HFFc6 (cell line): ENCODE results near the gene ARMC10. TPM values are rescaled to one million over a fixed set of nuclear protein-coding genes. Genes with fewer than 3 reads are reported as not detected.
A peak's percentile ranks its signal among the peaks of the same experiment; 100 is the strongest.
"Not testable (repeated sequence)": the region's sequence is repeated elsewhere in the genome, so short reads cannot be mapped to it uniquely, and the experiment has no call there.

Experiments used
- DNase-seq: peaks from one replicate; pipeline ENCODE4 v3.0.0-alpha.2; 2018
- H3K27ac Mint-ChIP-seq: 2 replicates; pipeline ENCODE4 v1.8.0; 2020; ENCODE audit warnings: mild to moderate bottlenecking, mixed read lengths
- H3K27me3 Mint-ChIP-seq: 2 replicates; pipeline ENCODE4 v1.8.0; 2021; ENCODE audit warnings: mild to moderate bottlenecking, moderate library complexity, mixed read lengths; ENCODE audit not compliant: insufficient read depth
- H3K36me3 Mint-ChIP-seq: 2 replicates; pipeline ENCODE4 v1.8.0; 2021; ENCODE audit warnings: low read depth, mixed read lengths
- H3K4me1 Mint-ChIP-seq: 2 replicates; pipeline ENCODE4 v1.8.0; 2020; ENCODE audit warnings: low read depth, mixed read lengths
- H3K4me3 Mint-ChIP-seq: 2 replicates; pipeline ENCODE4 v1.8.0; 2020; ENCODE audit warnings: mild to moderate bottlenecking, moderate library complexity, mixed read lengths
- H3K9me3 Mint-ChIP-seq: 2 replicates; pipeline ENCODE4 v1.8.0; 2020; ENCODE audit warnings: mild to moderate bottlenecking, mixed read lengths
- total RNA-seq, 6 experiments: library from RNA; stranded (reverse); fragmentation: NEBNext Ultra II Directional; extraction: Animal tissue kit (Norgen Biotek cat#: 25700); gene quantifications; 2 replicates in 1 of 6; 3 replicates in 5 of 6; pipeline ENCODE4 v1.2.3, GENCODE V29; 2021
- TF ChIP-seq, protein P1 (sequence below): fragments of 200-600 bp; sonication (generic); IDR thresholded peaks from 2 replicates; pipeline ENCODE4 v1.5.0; 2021; ENCODE audit warnings: antibody characterized with exemption, mild to moderate bottlenecking

Gene ARMC10
- total RNA-seq, 6 experiments from 2014 or later, result 27.3 to 40.9 (median 34.7) TPM

- peaks cover 6% of the 10 kb centered on the region; the same call in 1 of the 2 replicates for H3K36me3 Mint-ChIP-seq
- H3K27me3 Mint-ChIP-seq, result no peaks in the 10 kb centered on the region
- no peak for DNase-seq
- TF ChIP-seq, protein P1, sequence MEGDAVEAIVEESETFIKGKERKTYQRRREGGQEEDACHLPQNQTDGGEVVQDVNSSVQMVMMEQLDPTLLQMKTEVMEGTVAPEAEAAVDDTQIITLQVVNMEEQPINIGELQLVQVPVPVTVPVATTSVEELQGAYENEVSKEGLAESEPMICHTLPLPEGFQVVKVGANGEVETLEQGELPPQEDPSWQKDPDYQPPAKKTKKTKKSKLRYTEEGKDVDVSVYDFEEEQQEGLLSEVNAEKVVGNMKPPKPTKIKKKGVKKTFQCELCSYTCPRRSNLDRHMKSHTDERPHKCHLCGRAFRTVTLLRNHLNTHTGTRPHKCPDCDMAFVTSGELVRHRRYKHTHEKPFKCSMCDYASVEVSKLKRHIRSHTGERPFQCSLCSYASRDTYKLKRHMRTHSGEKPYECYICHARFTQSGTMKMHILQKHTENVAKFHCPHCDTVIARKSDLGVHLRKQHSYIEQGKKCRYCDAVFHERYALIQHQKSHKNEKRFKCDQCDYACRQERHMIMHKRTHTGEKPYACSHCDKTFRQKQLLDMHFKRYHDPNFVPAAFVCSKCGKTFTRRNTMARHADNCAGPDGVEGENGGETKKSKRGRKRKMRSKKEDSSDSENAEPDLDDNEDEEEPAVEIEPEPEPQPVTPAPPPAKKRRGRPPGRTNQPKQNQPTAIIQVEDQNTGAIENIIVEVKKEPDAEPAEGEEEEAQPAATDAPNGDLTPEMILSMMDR, result no peak
- no peak overlapping the region for H3K27ac Mint-ChIP-seq
- H3K4me3 Mint-ChIP-seq, result no peak overlapping the region
- H3K9me3 Mint-ChIP-seq, result no peaks in the 10 kb centered on the region
- no peaks in the 10 kb centered on the region for H3K4me1 Mint-ChIP-seq
These were observed 26.6 kb downstream of the ARMC10 start for GRCh38 chr7:103101543-103101942.

DNA sequence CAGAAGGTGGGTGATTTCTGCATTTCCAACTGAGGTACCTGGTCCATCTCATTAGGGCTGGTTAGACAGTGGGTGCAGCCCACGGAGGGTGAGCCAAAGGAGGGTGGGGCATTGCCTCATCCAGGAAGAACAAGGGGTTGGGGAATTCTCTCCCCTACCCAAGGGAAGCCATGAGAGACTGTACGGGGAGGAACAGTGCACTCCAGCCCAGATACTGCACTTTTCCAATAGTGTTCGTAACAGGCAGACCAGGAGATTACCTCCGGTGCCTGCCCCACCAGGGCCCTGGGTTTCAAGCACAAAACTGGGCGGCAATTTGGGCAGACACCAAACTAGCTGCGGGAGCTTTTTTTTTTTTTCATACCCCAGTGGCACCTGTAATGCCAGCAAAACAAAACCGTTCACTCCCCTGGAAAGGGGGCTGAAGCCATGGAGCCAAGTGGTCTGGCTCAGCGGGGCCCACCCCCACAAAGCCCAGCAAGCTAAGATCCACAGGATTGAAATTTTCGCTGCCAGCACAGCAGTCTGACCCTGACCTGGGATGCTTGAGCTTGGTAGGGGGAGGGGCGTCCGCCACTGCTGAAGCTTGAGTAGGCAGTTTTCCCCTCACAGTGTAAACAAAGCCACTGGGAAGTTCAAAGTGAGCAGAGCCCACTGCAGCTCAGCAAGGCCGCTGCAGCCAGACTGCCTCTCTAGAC lies 31.2 kb downstream of the ARMC10 start:
- peaks cover 5% of the 10 kb centered on the region; the same call in 1 of the 2 replicates for H3K9me3 Mint-ChIP-seq
- TF ChIP-seq, protein P1, result no peak
- H3K4me3 Mint-ChIP-seq, result no peak overlapping the region
- peaks cover 32% of the 10 kb centered on the region for H3K36me3 Mint-ChIP-seq
- no peak for DNase-seq
- H3K4me1 Mint-ChIP-seq, result no peaks in the 10 kb centered on the region
- no peak overlapping the region for H3K27ac Mint-ChIP-seq
- H3K27me3 Mint-ChIP-seq, result peaks cover 2% of the 10 kb centered on the region; the same call in 1 of the 2 replicates

- not testable (repeated sequence) for H3K9me3 Mint-ChIP-seq, H3K27me3 Mint-ChIP-seq, H3K4me3 Mint-ChIP-seq, H3K4me1 Mint-ChIP-seq, H3K27ac Mint-ChIP-seq, DNase-seq
- H3K36me3 Mint-ChIP-seq, result peaks cover 32% of the 10 kb centered on the region
These were observed 31.7 kb downstream of the ARMC10 start for GRCh38 chr7:103106703-103107070.

- Mint-ChIP-seq H3K27me3 (peaks cover 2% of the 10 kb centered on the region; the same call in 1 of the 2 replicates), H3K27ac (peak overlapping the region; percentile 9; the same call in 1 of the 2 replicates), H3K4me1 (peaks cover 13% of the 10 kb centered on the region), H3K9me3 (peaks cover 5% of the 10 kb centered on the region; the same call in 1 of the 2 replicates), H3K36me3 (peaks cover 25% of the 10 kb centered on the region), H3K4me3 (no peak overlapping the region)
- TF ChIP-seq, protein P1, result no peak
- peak; percentile 76 for DNase-seq
These were observed 38.2 kb downstream of the ARMC10 start for GRCh38 chr7:103113164-103113563.

DNA sequence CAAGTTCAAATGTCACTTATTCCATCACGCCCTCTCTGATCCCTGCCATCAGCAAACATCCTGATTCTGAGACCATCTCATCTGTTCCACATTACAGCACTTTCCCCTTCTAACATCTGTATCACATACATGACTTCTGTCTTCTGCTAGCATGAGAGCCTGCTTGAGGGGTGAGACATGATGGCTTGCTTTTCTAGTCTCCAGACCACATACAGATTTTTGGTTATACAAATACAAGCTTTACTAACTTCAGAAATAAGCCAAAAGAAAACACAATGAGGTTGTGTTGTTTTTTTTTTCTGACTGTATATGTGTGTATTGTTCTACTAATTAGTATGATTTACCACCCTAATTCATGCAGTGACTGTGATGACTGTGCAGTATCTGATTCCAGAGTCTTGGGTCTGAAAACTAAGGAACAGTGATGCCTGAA lies 39.7 kb downstream of the ARMC10 start:
- H3K27ac Mint-ChIP-seq, result no peak overlapping the region; the same call in 1 of the 2 replicates
- peaks cover 16% of the 10 kb centered on the region for H3K36me3 Mint-ChIP-seq
- H3K4me1 Mint-ChIP-seq, result peaks cover 13% of the 10 kb centered on the region
- DNase-seq, result no peak
- H3K27me3 Mint-ChIP-seq, result no peaks in the 10 kb centered on the region
- peaks cover under 1% of the 10 kb centered on the region; the same call in 1 of the 2 replicates for H3K9me3 Mint-ChIP-seq
- no peak overlapping the region for H3K4me3 Mint-ChIP-seq
- TF ChIP-seq, protein P1, result no peak

DNA sequence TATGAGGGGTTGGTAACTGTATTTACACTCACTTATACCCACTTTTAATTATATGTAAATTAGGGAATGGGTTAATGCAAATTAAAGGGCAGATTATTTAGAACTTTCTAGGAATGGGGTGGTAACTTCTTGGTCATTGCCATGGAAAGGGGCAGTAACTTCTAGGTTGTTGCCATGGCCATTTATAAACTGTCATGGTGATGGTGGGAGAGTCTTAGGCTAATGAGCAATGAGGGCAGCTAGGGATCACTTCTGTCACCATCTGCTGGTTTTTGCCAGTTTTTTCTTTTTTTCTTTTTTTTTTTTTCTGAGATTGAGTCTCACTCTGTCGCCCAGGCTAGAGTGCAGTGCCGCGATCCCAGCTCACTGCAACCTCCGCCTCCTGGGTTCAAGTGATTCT lies 40.8 kb downstream of the ARMC10 start:
- peaks cover 12% of the 10 kb centered on the region for H3K36me3 Mint-ChIP-seq
- no peaks in the 10 kb centered on the region; the same call in 1 of the 2 replicates for H3K9me3 Mint-ChIP-seq
- peaks cover 13% of the 10 kb centered on the region for H3K4me1 Mint-ChIP-seq
- no peak for DNase-seq
- no peaks in the 10 kb centered on the region for H3K27me3 Mint-ChIP-seq
- TF ChIP-seq, protein P1, result no peak
- no peak overlapping the region for H3K27ac Mint-ChIP-seq
- no peak overlapping the region for H3K4me3 Mint-ChIP-seq
